ENCODE measurements around the gene HOXB8. TPM values are rescaled to one million over a fixed set of nuclear protein-coding genes. Genes with fewer than 3 reads are reported as not detected.

The HOXB8 gene
- total and polyA plus RNA-seq, 4 experiments from 2014 or later, result not detected

- peak within 1 kb of the TSS in 4 of 7 donors; percentile 18 to 68 (median 56) for H3K27ac Mint-ChIP-seq
- peaks cover 8 to 35% (median 8%) of the 10 kb centered on the region in 4 donors for H3K4me1 Mint-ChIP-seq
- peak within 1 kb of the TSS; percentile 79 to 89 (median 84) for H3K4me3 Mint-ChIP-seq
- POLR2A ChIA-PET (ENCODE audit: partially characterized antibody), result interaction anchor here (0.7 to 1.4 kb wide), 2 partner anchors 12 to 33 kb away, joined by 3 to 5 read pairs; partner anchors contain the start of gene HOXB5
- DNase-seq, result peak in 2 of 5 donors; percentile 39 to 61
- peaks cover 63% of the 10 kb centered on the region for H3K27me3 ChIP-seq (ENCODE audit: insufficient read depth, low read length)
- H3K9me3 ChIP-seq (ENCODE audit: control insufficient read depth in 1 of 2, low read length in 2 of 2), result no peaks in the 10 kb centered on the region
- H3K27ac ChIP-seq (ENCODE audit: low read depth, low read length), result no peak within 1 kb of the TSS
- peaks cover 68 to 80% of the 10 kb centered on the region in 2 donors for H3K27me3 Mint-ChIP-seq
- no peaks in the 10 kb centered on the region for H3K36me3 ChIP-seq (ENCODE audit: insufficient read depth, low read length)
- H3K4me1 ChIP-seq (ENCODE audit: insufficient read depth, low read length), result peaks cover 28% of the 10 kb centered on the region
- peak within 1 kb of the TSS in 1 of 2 donors; percentile 44 for H3K4me3 ChIP-seq (ENCODE audit: low read length in 2 of 2)
- intact Hi-C loops (cut with micrococcal nuclease), result no loop called here
- H3K9me3 Mint-ChIP-seq, result peaks cover 0 to 1% (median 0%) of the 10 kb centered on the region in 8 donors
- no peaks in the 10 kb centered on the region for H3K36me3 Mint-ChIP-seq
- CTCF ChIA-PET (ENCODE audit: partially characterized antibody), result interaction anchor here (1.8 to 5.0 kb wide), 2 partner anchors 9 to 12 kb away, joined by 6 to 31 read pairs; no protein-coding TSS in a partner anchor
These were observed 11.4 kb upstream of the HOXB8 start, which contains the start of gene HOXB9 for GRCh38 chr17:48626245-48627117. HOXB9 (minus strand) TSS chr17:48626358; CDS start chr17:48626269, 89 bp downstream.

GRCh38 chr17:48625495-48626244 lies 10.6 kb upstream of the HOXB8 start:
- Histone ChIP-seq H3K36me3 (ENCODE audit: insufficient read depth, low read length) (no peaks in the 10 kb centered on the region), H3K9me3 (ENCODE audit: control insufficient read depth in 1 of 2, low read length in 2 of 2) (no peaks in the 10 kb centered on the region), H3K4me3 (ENCODE audit: low read length in 2 of 2) (peak overlapping the region in 1 of 2 donors; percentile 44), H3K4me1 (ENCODE audit: insufficient read depth, low read length) (peaks cover 28% of the 10 kb centered on the region), H3K27ac (ENCODE audit: low read depth, low read length) (no peak overlapping the region), H3K27me3 (ENCODE audit: insufficient read depth, low read length) (peaks cover 70% of the 10 kb centered on the region)
- Mint-ChIP-seq H3K27ac (peak overlapping the region in 2 of 7 donors; percentile 18 to 62), H3K36me3 (no peaks in the 10 kb centered on the region), H3K4me1 (peaks cover 8 to 35% (median 8%) of the 10 kb centered on the region in 4 donors), H3K9me3 (peaks cover 0 to 1% (median 0%) of the 10 kb centered on the region in 8 donors), H3K4me3 (peak overlapping the region; percentile 69 to 89 (median 84)), H3K27me3 (peaks cover 69 to 80% of the 10 kb centered on the region in 2 donors)
- DNase-seq, result peak in 3 of 5 donors; percentile 39 to 59 (median 48)
- ChIA-PET CTCF (ENCODE audit: partially characterized antibody) (interaction anchor here (1.8 to 5.0 kb wide), 2 partner anchors 10 to 11 kb away, joined by 6 to 31 read pairs; no protein-coding TSS in a partner anchor), POLR2A (ENCODE audit: partially characterized antibody) (interaction anchor here (0.5 to 1.4 kb wide), 8 partner anchors 11 to 378 kb away, joined by 3 to 6 read pairs (median 3); partner anchors contain the start of gene HOXB5)
- intact Hi-C loops (cut with micrococcal nuclease), result loop anchor here (2.0 kb wide), 1 partner anchor 15 kb away; the partner anchor contains the start of gene HOXB7

- peak overlapping the region in 1 of 7 donors; percentile 48 for H3K27ac Mint-ChIP-seq
- H3K36me3 Mint-ChIP-seq, result no peaks in the 10 kb centered on the region
- H3K9me3 Mint-ChIP-seq, result peaks cover 0 to 1% (median 0%) of the 10 kb centered on the region in 8 donors
- peak in 1 of 5 donors; percentile 47 for DNase-seq
- Histone ChIP-seq H3K27me3 (ENCODE audit: insufficient read depth, low read length) (peaks cover 78% of the 10 kb centered on the region), H3K27ac (ENCODE audit: low read depth, low read length) (no peak overlapping the region), H3K36me3 (ENCODE audit: insufficient read depth, low read length) (no peaks in the 10 kb centered on the region), H3K4me3 (ENCODE audit: low read length in 2 of 2) (peak overlapping the region in 1 of 2 donors; percentile 44), H3K9me3 (ENCODE audit: control insufficient read depth in 1 of 2, low read length in 2 of 2) (no peaks in the 10 kb centered on the region), H3K4me1 (ENCODE audit: insufficient read depth, low read length) (peaks cover 28% of the 10 kb centered on the region)
- ChIA-PET POLR2A (ENCODE audit: partially characterized antibody) (interaction anchor here (0.5 to 1.4 kb wide), 8 partner anchors 11 to 377 kb away, joined by 3 to 6 read pairs (median 3); partner anchors contain the start of genes HOXB5 and HOXB6), CTCF (ENCODE audit: partially characterized antibody) (interaction anchor here (0.6 to 5.0 kb wide), 5 partner anchors 11 to 273 kb away, joined by 3 to 31 read pairs (median 6); partner anchors contain the start of genes HOXB5 and HOXB8)
- H3K4me1 Mint-ChIP-seq, result peaks cover 8 to 35% (median 8%) of the 10 kb centered on the region in 4 donors
- intact Hi-C loops (cut with micrococcal nuclease), result loop anchor here (2.0 kb wide), 1 partner anchor 14 kb away; the partner anchor contains the start of gene HOXB7
- peak overlapping the region in 7 of 8 donors; percentile 24 to 89 (median 84) for H3K4me3 Mint-ChIP-seq
- H3K27me3 Mint-ChIP-seq, result peaks cover 66 to 80% of the 10 kb centered on the region in 2 donors
These were observed 9.7 kb upstream of the HOXB8 start for GRCh38 chr17:48624544-48625494.

- POLR2A ChIA-PET (ENCODE audit: partially characterized antibody), result interaction anchor here (1.4 kb wide), 1 partner anchor 10 kb away, joined by 5 read pairs; no protein-coding TSS in a partner anchor
- Histone ChIP-seq H3K27ac (ENCODE audit: low read depth, low read length) (no peak overlapping the region), H3K4me1 (ENCODE audit: insufficient read depth, low read length) (peaks cover 28% of the 10 kb centered on the region), H3K4me3 (ENCODE audit: low read length in 2 of 2) (no peak overlapping the region), H3K36me3 (ENCODE audit: insufficient read depth, low read length) (no peaks in the 10 kb centered on the region), H3K9me3 (ENCODE audit: control insufficient read depth in 1 of 2, low read length in 2 of 2) (no peaks in the 10 kb centered on the region), H3K27me3 (ENCODE audit: insufficient read depth, low read length) (peaks cover 79% of the 10 kb centered on the region)
- H3K4me1 Mint-ChIP-seq, result peaks cover 8 to 36% (median 10%) of the 10 kb centered on the region in 4 donors
- peaks cover 0 to 1% (median 0%) of the 10 kb centered on the region in 8 donors for H3K9me3 Mint-ChIP-seq
- intact Hi-C loops (cut with micrococcal nuclease), result loop anchor here (2.0 kb wide), 1 partner anchor 13 kb away; the partner anchor contains the start of gene HOXB7
- peaks cover 65 to 80% of the 10 kb centered on the region in 2 donors for H3K27me3 Mint-ChIP-seq
- H3K36me3 Mint-ChIP-seq, result no peaks in the 10 kb centered on the region
- H3K4me3 Mint-ChIP-seq, result peak overlapping the region in 3 of 8 donors; percentile 14 to 65 (median 44)
- no peak for DNase-seq
- peak overlapping the region in 1 of 7 donors; percentile 50 for H3K27ac Mint-ChIP-seq
- CTCF ChIA-PET (ENCODE audit: partially characterized antibody), result interaction anchor here (1.3 to 5.0 kb wide), 3 partner anchors 10 to 31 kb away, joined by 4 to 31 read pairs (median 16); partner anchors contain the start of genes HOXB5 and HOXB8
These were observed 9.0 kb upstream of the HOXB8 start for GRCh38 chr17:48624118-48624517.

GRCh38 chr17:48623583-48623982 lies 8.5 kb upstream of the HOXB8 start:
- H3K27ac ChIP-seq (ENCODE audit: low read depth, low read length), result no peak overlapping the region
- peaks cover 9 to 40% (median 14%) of the 10 kb centered on the region in 4 donors for H3K4me1 Mint-ChIP-seq
- intact Hi-C loops (cut with micrococcal nuclease), result no loop called here
- H3K27ac Mint-ChIP-seq, result peak overlapping the region in 1 of 7 donors; percentile 50
- H3K36me3 Mint-ChIP-seq, result no peaks in the 10 kb centered on the region
- ChIA-PET CTCF (ENCODE audit: partially characterized antibody) (interaction anchor here (1.3 to 5.0 kb wide), 4 partner anchors 9 to 544 kb away, joined by 3 to 31 read pairs (median 10); partner anchors contain the start of genes HOXB5 and HOXB8), POLR2A (ENCODE audit: partially characterized antibody) (interaction anchor here (1.4 kb wide), 1 partner anchor 9 kb away, joined by 5 read pairs; no protein-coding TSS in a partner anchor)
- H3K27me3 Mint-ChIP-seq, result peaks cover 63 to 78% of the 10 kb centered on the region in 2 donors
- H3K27me3 ChIP-seq (ENCODE audit: insufficient read depth, low read length), result peaks cover 79% of the 10 kb centered on the region
- H3K4me1 ChIP-seq (ENCODE audit: insufficient read depth, low read length), result peaks cover 32% of the 10 kb centered on the region
- DNase-seq, result no peak
- H3K4me3 Mint-ChIP-seq, result no peak overlapping the region
- no peak overlapping the region for H3K4me3 ChIP-seq (ENCODE audit: low read length in 2 of 2)
- no peaks in the 10 kb centered on the region for H3K36me3 ChIP-seq (ENCODE audit: insufficient read depth, low read length)
- H3K9me3 ChIP-seq (ENCODE audit: control insufficient read depth in 1 of 2, low read length in 2 of 2), result no peaks in the 10 kb centered on the region
- H3K9me3 Mint-ChIP-seq, result peaks cover 0 to 1% (median 0%) of the 10 kb centered on the region in 8 donors

Data from CD4-positive, alpha-beta memory T cell (primary cell).